Stimulated activated CD4-positive, alpha-beta T cell treated with anti-CD3 and anti-CD28 coated beads, Interleukin-4, amount 100 ng/mL, for 1 hour (primary cell): ENCODE measurements around the gene LCAT.

Experiments used
- DNase-seq: peaks from one replicate; pipeline ENCODE4 v3.0.0-alpha.2; 2020

The LCAT gene

DNA sequence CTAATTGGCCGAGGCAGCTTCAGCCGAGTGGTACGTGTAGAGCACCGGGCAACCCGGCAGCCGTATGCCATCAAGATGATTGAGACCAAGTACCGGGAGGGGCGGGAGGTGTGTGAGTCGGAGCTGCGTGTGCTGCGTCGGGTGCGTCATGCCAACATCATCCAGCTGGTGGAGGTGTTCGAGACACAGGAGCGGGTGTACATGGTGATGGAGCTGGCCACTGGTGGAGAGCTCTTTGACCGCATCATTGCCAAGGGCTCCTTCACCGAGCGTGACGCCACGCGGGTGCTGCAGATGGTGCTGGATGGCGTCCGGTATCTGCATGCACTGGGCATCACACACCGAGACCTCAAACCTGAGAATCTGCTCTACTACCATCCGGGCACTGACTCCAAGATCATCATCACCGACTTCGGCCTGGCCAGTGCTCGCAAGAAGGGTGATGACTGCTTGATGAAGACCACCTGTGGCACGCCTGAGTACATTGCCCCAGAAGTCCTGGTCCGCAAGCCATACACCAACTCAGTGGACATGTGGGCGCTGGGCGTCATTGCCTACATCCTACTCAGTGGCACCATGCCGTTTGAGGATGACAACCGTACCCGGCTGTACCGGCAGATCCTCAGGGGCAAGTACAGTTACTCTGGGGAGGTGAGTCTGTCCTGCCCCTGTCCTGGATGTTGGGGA, 34.7 kb downstream of the LCAT start:
- no peak for DNase-seq

DNA sequence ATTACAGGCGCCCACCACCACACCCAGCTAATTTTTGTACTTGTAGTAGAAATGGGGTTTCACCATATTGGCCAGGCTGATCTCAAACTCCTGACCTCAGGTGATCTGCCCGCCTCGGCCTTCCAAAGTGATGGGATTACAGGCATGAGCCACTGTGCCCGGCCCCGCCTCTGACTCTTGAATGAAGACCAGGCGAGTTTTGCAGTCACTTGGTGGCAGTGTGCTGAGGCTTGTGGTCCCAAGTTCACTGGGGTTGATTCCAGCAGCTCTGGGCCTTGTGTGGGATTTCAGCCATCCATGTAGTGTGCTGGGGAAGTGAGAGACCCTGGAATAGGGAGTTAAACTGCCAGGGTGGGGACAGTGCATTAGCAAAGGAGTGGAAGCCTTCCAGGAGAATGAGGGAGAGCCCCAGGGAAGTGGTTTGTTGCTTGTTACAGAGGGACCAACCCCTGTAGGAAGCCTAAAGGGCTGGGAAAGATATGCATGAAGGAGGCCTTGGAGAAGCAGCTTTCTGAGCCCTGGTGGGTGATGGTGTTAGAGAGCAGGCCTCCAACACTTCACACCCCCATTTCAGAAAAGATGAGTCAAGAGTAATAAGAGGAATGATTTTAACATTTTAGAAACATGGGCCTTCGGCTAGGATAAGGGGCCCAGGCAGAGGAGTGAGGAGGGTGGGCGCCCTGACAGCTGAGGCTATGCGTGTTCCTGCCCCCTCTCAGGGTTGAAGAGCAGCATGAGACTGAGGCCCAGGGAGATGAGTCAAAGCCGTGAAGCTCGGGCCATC, 36.3 kb downstream of the LCAT start:
- DNase-seq = no peak

DNA sequence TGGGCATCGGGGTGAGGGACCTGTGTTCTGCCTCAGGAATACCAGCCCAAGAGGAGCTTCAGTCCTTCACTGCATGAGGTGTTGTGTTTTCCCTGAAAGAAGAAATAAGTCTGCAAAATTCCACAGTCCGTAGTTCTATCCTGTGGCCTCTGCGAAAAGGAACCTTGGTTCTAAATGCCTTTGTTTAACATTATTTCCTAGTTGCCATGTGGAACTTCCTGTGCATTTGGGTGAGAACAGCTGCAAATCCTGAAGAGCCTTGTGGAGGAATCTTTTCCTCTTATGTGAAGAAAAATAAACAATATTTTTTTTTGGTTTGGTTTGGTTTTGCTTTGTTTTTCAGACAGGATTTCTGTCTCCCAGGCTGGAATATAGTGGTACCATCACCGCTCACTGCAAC, 41.1 kb downstream of the LCAT start:
- no peak for DNase-seq

DNA sequence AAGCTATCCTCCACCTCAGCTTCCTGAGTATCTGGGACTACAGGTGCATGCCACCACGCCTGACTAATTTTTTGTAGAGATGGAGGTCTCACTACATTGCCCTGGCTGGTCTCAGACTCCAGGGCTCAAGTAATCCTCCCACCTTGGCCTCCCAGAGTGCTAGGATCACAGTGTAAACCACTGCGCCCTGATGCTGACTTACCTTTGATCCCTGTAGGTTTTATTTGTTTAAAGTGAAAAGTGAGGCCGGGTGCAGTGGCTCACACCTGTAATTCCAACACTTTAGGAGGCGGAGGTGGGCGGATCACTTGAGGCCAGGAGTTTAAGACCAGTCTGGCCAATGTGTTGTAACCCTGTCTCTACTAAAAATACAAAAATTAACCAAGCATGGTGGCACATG, 42.2 kb downstream of the LCAT start:
- DNase-seq = no peak

DNA sequence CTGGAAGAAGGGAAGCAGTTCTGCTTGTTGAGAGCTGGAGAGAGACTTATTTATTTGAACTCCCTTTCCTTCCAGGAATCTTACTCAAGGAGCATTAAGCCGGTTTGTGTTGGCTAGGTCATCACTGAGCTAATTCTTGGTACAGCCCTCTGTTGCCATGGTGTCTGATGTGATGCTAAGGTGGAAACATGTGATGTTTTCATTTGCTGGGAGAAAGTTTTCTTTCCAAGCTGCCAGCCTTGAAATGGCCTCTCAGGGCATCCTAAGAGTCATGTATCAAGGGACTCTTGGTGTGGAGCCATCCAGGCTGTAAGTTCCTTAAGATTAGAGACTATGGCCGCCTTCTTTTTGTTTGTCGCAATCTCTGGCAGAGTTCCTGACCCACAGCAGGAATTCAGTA, 46.7 kb downstream of the LCAT start:
- no peak for DNase-seq

DNA sequence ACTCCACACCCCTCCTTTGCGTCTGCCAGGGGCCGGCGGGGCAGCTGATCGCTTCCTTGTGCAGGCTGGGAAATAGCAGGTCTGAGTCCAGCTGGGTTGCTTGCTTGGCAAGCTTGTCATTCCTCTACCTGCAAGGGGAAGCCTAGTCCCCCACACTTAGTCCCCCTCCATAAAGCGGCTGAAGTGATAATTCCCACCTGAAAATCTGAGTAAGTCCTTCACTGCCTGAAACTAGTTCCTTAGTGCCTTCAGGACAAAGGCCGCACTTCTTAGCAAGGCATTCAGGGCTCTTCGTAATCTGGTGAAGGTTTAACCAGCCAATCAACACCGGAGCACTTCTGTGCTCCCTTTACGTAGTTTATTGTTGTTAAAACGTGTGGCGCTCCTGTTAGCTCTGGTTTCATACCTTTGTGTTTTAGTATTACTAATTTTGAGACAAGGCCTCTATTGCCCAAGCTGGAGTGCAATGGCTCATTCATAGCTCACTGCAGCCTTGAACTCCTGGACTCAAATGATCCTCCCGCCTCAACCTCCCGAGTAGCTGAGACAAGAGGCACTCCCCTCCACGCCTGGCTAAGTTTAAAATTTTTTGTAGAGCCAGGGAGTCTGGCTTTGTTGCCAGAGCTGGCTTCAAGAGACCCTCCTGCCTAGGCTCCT, 50.0 kb downstream of the LCAT start:
- no peak for DNase-seq

DNA sequence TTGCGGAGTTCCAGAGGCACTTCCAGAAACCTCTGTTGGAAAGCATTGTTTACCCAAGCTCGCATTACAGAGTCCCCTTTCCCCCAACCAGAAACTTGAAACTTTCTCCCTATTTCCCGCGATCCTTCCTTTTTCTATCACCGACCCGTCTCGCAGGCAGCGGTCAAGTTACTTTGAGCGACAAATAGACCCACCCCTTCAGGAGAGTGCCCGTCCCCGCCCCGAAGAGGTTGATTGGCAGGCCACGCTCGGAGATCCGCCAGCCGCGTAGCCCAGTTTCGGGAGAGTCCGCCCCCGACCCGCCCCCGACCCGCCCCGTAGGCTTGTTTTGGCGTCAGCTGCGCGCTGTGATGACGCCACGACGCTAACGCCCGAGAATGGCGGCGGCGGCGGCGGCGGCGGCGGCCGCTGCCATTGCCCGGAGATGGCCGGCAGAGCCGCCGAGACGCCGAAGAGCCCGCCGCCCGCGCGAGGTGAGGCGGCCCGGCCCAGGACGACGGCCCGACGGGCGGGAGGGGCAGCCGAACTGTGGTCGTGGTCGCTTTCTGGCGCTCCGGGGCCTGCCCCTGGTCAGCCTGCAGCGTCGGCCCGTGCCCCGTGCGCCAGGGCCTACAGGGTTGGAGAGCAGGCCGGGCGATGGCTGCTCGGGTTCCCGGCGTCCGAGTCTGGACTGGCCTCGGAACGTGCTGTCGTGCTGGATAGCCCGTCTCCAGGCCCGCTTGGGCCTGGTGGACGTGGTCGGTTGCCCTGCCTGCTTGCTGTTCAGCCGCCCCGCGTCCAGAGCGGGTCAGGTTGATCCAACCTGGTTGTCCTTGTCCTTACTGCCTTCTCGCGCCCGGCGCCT, 50.8 kb downstream of the LCAT start, which contains the start of gene PSKH1:
TSS of gene PSKH1 (plus strand) at position 356 of the 844 bp plus-strand sequence. CDS start 15,496 bp downstream, outside the sequence.
- peak; percentile 95 for DNase-seq

DNA sequence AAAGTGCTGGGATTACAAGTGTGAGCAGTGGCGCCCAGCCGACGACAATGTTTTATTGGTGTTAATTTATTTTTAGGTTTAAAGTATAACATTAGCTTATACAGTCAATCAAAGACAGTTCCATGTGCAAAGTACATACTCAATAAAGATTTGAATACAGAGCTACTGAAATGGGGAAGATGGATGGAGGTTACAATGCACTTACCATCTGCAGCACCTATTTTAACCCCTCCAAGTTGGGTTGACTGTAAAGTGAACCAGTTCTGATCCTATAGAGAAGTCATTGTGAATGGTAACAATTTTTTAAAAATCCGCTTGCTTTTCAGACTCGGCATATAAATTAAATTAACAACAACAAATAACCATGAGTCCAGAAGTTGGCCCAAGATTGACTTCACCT, 51.5 kb downstream of the LCAT start:
- DNase-seq = no peak
